GM21367 (cell line): ENCODE measurements around the gene ANKRD11.

Source experiments
- ATAC-seq: cut with Tn5 transposase; IDR thresholded peaks from one replicate; pipeline ENCODE4 v1.9.1; 2021; ENCODE audit not compliant: unreplicated experiment

The ANKRD11 gene

DNA sequence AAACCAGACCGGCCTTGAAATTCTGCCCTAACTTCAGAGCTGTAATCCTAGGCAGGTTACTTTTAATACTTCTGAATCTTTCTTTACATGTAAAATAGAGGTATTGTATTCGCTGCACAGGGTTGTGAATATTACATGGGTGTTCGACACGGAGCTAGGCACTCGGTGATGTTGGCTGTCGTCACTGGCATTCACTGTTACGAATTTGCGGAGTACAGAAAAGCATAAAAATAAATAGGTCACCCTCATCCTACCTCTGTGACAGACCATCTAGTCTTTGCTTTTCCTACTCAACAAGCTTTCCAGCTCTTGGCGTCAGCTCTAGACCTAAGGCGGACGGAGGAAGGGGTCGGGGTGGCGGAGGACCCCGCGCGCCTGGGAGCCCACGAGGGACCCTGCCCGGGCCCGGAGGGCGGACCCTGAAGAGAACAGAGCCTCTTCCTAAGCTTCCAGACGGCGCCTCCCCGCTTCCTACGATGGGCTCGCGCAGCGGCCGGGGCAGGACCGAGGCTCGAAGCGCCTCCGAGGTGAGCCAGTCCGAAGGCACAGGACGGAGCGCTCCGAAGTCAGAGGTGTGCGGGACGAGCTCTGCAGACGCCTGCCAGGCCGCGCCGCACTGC lies 17.0 kb upstream of the ANKRD11 start:
- ATAC-seq: no peak

DNA sequence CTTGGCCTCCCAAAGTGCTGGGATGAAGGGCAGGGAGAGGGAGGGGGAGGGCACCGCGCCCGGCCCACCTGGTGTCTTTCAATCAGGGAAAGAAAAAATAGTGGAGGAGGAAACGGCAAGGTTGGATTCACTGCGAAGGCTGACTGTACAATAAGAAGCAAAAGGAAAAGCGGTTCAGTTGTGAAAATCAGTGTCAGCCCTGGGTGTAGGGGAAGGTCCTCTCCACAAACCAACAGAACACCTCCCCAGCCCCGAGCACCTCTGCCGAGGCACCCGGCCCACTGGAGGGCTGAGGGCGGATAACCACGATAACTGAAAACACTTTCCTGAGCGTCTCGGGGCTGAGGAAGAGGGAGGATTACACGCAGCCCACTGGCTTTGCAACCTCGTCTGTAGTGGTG lies 16.4 kb upstream of the ANKRD11 start:
- no peak for ATAC-seq

DNA sequence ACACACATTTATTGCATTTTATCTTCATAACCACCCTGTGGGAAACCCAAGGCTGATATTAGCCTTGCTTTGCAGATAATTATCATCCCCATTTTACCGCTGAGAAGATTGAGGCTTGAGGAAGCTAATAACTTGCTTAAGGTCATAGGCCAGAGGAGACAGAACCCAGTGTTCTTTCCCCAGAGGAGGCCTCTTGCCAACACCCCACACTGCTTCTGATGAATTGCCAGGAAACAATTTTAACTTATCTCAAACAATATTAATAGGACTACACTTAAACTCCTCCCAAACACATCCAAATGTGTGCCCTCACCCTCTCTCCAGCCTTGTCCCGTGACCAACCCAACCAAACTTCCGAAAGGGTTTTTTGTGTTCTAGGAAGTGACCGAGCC lies 15.7 kb upstream of the ANKRD11 start:
- ATAC-seq: no peak

DNA sequence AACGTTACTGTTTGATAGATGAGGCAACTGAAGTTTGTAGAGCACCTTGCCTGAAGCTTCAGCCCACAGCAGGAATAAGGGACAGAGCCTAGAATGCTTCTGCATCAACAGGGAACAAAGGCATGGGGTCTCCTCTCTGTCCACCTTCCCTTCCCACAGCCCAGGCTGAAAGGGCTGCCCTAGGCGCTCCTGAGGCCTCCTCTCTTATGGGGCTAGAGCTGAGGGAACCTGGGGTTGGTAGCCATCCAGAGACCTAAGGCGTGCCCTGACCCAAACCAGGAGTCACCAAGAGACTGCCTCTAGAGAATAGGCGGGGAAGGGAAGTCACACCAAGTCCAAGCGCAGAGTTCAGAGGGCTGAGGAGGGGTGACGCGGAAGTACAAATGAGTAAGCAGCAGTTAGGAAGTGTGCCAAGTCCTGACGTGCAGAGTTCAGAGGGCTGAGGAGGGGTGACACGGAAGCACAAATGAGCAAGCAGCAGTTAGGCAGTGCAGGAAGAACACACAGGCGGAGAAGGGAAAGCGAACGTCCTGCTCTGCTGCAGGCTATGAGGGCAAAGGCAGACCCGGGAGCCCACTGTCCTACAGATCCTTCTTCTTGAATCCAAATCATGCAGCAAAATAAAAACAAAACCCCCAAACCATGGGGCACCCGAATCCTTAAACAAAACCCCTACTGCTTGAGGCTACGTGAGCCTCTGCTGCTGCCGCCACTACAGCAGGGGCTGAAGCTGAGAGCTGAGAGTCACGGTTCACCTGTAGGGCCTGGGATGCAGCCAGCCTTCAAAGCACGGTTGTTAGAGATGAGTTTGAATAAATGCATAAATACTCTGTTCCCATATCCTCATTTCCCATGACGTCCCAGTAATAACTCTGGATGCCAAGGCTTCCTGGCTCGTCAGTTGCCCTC lies 15.1 kb upstream of the ANKRD11 start:
- ATAC-seq: no peak

DNA sequence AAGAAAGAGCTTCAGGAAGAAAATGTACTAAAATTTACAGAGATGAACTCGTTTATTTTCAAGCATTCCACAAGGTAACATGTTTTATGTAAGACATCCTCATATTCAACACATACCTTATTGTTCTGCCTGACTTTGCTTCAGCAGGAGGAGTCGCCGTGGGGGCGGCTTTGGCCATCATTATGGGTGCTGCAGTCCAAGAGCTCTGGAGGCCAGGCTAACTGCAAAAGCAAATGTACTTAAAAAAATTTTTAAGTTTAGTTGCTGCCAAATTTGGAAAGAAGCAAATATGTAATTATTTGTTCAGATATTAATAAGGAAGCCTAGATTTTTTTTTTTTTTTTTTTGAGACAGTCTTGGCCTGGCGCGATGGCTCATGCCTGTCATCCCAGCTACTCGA lies 13.7 kb upstream of the ANKRD11 start:
- ATAC-seq: no peak

DNA sequence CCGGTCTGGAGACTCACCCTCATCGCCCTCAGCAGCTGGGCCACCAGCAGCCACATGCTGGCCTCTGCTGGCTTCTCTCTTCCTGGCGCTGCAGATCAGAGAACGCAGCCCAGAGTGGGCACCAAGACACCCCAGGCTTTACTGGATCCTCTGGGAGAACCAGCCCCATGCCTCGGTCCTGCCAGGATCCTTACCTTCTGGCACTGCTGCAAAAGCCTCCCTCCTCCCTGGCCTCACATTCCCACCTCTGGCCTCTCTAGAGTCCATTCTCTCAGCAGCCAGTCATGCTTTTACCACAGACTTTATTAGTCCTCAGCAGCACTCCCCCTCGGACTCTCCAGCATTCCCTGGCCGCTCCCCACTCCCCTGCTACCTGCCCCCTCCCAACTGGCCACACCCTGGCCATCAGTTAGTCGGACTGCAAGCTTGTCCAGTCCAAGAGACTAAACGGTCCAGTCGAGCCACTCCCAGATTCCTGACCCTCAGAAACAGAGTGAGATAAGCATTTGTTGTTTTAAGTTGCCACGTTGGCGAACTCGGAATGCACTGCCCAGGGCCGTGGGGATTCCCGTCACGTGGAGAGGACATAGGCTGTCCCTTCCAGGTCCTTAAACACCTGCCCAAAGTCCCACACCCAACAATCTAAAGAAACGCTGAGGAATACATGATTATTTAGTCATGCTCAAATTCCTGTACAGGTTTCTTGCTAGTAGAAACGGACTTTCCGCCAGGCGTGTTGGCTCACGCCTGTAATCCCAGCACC lies 11.9 kb upstream of the ANKRD11 start:
- ATAC-seq: no peak

DNA sequence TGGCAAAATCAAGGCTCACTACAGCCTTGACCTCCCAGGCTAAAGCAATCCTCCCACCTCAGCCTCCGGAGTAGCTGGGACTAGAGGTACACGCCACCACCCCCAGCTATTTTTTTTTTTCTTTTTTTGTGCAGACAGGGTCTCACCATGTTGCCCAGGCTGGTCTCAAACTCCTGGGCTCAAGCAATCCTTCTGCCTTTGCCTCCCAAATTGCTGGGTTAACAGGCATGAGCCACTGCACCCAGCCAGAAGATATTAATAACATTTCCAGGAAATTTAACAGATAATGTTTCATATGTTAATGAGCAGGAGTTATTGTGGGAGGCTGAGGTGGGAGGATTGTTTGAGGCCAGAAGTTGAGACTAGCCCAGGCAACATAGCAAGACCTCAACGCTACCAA lies 9.4 kb upstream of the ANKRD11 start:
- no peak for ATAC-seq

DNA sequence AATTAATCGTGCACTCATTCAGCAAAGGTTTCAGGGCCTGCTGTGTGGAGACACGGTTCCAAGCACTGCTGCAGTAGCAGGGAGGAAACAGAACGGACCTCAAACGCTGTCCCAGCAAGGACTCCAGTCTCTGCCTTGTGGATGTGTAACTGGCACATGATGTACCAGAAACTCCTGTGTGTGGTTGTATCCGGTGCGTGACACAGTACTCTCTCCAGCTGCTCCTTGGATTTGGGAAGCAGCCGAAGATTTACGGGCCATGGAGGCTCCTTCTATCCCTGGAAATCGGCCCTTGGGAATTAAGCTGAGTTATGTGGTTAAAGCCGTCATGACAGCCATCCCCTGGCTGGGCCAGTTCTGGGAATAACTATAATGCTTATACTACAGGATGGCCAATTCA lies 8.5 kb upstream of the ANKRD11 start:
- ATAC-seq: no peak

DNA sequence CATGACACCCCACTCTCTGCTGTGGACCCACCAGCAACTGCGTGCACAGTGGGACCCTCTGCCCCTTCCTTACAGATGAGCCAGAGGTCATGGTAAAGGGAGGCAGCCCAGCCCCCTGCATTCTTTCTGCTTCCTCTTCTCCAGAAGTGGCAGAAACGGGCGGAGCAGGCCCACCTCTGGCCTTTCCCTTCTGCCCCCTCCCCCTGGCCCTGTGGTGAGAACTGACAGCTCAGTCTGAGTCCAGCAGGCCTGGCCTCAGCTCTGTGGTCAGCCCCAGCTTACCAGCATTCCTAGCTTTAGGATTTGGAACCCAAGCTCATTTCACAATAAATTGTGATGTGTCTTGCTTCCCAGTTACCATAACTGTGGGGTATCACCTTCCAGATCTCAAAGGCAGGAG lies 4.8 kb upstream of the ANKRD11 start:
- no peak for ATAC-seq

DNA sequence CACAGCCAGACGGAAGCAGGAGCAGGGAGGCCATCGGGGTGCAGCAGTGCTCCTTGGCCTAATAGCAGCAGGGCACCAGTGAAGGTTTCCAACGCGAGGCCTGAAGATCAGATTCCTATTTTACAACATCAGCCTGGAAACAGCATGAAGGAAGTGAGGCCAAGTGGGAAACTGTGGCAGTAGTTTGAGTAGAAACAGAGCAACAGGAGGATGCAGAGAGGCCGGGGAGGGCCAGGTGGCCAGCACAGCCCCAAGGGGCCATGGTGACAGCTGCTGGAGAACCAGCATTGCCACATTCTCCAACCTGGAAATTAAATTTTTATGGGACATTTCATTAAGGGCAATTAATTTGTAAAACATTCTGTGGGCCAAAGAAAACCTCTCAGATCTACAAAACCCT lies 3.4 kb upstream of the ANKRD11 start:
- no peak for ATAC-seq

DNA sequence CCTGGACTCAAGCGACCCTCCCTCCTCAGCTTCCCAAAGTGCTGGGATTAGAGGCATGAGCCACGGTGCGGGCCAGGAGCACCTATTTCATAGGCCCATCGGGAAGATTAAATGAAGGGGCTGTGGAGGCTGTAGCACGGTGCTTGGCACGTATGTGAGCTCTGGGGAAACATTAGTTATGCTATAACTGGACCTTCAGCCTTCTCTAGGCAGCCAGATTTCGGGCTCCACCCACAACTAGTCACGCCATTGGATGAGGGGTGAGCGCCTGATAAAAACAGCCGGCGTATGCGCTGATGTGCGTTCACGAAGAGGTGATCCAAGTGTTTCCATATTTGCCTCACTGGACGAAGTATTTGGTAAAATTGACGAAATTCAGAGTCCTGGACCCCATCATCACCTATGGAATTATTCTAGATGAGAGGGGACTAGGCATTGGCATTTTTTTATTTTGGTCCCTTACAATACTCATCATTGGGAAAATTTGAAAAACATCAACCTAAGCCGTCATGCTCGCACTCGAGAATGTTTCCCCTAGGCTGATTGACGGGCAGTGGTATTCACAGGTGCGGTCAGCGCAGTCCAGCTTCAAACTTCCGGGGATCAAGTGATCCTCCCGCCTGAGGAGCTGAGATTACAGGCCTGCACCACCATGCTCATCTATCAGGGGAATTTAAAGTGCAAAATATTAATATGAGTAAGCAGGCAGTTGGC lies 1.8 kb upstream of the ANKRD11 start:
- ATAC-seq: no peak

DNA sequence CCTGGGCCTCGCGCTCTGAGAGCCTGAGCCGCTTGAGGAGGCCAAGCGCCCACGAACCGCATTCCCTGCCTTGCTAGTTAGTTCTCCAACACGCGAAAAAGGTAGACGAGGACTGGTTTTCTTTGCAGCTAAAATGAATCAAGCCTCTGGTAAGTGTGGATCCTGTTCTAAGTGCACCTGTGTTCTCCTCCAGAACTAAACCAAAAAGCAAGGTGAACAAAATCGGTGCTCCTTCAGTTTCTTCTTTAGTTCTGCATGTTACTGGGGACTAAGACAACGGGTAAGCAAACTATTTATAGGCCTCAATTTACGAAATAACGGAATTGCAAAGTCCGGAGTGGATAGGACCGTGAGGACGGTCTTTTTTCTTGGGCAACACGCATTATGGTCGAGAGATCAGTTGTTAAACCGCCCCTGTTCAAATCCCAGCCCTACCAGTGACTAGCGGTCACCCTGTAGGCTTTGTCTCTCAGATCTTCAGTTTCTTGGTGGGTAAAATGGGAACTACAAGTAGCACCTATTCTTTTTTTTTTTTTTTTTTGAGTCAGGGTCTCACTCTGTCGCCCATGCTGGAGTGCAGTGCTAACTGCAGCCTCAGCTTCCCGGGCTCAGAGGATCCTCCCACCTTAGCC lies 993 bp upstream of the ANKRD11 start:
- no peak for ATAC-seq

DNA sequence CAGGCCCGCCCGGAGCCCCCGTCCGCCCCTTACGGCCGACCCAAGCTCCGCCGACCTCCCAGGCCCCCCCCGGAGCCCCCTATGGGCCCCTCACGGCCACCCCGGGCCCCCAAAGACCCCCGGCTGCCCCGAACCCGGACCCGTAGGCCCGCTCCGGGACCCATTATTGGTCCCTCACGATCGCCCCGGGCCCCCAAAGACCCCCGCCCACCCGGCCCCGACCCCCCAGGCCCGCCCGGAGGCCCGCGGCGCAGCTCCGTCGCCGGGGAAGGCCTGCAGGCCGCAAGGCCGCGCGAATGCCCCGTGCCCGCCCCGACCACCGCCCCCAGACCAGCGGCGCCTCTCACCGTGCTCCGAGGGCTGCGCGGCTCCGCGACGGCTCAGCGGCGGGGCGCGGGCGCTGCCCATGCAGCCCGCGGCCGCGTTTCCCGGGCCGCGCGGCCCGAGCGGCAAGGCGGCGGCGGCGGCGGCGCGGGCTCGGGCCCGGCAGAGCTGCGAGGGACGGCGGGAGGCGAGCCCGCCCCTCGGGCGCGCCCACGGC lies 393 bp downstream of the ANKRD11 start:
- no peak for ATAC-seq

DNA sequence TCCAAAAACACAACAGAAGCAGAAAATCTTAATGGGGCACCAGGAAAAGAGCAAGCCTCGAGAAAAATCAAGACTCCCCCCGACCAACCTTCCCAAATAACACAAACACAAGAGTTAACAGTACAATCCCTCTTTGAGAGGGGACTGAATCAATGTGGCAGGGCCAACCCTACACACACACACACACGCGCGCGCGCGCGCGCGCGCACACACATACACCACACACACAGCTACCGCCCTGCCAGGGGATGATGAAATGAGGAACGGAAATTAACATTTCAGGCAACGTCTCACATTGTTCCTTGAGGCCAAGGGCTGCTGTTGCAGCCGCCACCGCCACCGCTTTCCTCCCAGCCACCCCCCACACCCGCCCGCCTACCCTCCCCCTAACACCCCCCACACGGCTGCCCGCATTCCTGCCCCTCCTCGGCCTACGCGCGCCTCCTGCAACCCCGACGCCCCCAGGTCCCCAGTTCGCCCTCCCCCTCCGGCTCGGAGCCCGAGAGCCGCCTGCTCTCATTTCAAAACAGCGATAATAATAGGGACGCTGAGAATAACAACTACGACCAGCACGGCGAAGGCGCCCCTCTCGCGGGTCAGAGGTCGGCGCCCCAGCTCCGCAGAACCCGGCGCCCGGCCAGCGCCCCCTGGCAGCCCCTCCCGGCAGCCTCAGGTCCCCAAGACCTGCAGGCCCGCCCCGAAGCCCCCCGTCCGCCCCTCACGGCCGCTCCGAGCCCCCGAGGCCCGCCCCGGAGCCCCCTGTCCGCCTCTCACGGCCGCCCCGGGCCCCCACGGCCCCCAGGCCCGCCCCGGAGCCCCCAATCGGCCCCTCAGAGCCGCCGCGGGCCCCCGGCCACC lies 1.1 kb downstream of the ANKRD11 start:
- ATAC-seq: no peak

DNA sequence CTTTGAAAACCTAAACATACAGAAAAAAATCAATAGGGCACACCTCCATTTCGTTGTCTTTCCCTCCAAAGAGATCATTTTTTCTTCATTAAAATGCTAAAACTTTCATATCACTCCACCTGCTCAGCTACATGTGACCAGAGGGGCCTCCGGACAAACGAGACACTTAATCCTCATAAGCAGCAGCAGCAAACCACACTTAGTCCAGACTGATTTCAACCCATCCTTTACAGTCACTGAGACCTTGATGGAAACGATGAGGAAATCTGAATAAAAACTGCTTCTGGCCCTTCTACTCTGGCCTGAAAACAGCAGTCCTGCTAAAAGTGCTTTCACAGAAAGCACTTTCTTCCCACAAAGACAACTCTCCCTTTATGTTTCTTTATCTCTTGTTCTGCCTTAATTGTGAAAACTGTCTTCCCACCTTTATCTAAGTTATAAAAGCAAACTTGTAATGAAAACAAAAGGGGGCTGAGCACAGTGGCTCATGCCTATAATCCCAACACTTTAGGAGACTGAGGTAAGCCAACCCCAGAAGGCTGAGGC lies 4.6 kb downstream of the ANKRD11 start:
- no peak for ATAC-seq

DNA sequence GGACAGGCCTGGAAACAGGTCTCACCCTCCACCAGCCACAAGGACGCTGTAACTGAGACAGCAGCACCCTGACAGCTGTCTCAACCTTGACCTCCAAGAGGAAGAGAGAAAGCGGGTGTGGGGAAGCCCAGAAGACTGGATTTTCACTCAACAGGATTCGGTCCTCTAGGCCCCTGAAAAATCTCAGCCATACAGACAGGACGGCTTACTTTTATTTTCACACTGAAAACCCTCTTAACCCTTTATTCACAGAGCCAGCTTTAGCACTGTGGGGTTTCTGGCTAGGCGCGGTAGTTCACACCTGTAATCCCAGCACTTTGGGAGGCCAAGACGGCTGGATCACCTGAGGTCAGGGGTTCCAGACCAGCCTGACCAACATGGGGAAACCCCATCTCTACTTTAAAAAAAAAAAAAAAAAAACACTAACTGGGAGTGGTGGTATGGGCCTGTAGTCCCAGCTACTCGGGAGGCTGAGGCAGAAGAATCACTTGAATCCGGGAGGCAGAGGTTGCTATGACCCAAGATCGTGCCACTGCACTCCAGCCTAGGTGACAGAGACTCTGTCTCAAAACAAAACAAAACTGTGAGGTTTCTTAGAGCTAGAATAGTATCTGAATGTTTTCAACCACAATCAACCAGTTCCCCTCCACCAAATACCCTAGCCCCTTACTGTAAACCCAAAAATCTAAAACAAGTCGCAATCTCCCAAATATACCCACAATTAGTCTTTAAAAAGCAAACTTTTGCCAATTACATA lies 5.3 kb downstream of the ANKRD11 start:
- ATAC-seq: no peak

DNA sequence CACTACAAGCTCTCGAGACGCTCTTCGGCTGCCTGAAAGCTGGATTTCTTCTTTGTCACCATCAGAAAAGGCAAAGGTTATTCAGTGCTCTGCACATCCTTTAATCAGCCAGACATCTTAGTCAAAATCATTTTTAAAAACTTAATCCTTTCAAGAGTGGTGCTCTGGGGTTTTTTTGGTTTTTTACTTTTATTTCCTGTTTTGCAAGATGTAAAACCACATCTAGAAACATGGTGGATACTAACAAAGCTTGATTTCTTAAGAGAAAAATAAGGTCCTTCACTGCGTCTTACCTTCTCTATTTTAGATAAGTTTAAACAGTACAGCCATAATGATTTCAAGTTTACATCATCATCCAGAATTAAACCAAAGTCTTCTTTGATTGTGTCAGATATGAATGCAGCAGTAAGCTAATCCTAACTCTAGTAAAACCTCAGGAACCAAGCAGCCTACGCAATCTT lies 6.3 kb downstream of the ANKRD11 start:
- no peak for ATAC-seq

DNA sequence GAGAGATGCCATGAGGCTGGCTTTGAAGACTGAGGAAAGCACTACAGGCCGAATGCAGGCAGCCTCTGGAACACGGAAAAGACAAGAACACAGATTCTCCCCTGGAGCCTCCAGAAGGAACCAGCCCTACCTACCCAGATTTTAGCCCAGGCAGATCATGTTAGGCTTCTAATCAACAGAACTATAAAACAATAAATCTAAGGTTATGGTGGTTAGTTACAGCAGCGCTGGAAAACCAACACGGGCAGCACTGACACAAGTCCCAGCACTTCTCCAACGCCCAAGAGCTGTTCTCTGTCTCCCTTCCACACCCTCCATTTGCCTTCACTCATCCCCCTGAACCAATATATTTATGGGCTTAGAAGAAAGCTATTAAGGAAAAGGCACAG lies 7.5 kb downstream of the ANKRD11 start:
- no peak for ATAC-seq
